K562 (cell line): ENCODE results near the gene GSTA5. TPM values are rescaled to one million over a fixed set of nuclear protein-coding genes. Genes with fewer than 3 reads are reported as not detected.

Source experiments
- CBX3 ChIP-seq, 2 experiments: IDR thresholded peaks; 1 replicate in 1 of 2; 2 replicates in 1 of 2; pipeline ENCODE4 v1.6.1; 2012; ENCODE audit warnings: inconsistent platforms in 2 of 2, low read length in 2 of 2, borderline replicate concordance in 1 of 2, control low read depth in 1 of 2
- CREBBP ChIP-seq: IDR thresholded peaks from one replicate; pipeline ENCODE4 v1.6.1; 2012; ENCODE audit warnings: low read depth, mild to moderate bottlenecking, control low read depth, inconsistent platforms, low read length
- CXXC5 ChIP-seq: fragments of 250-450 bp; sonication (Bioruptor Pico); IDR thresholded peaks from 2 replicates; pipeline ENCODE4 v1.8.0; 2022; ENCODE audit warnings: inconsistent platforms, mild to moderate bottlenecking, moderate library complexity
- DPF2 ChIP-seq: fragments of 450-650 bp; IDR thresholded peaks from 2 replicates; pipeline ENCODE4 v1.6.1; 2016
- NFE2L1 ChIP-seq: fragments of 450-650 bp; IDR thresholded peaks from 2 replicates; pipeline ENCODE4 v1.6.1; 2016; ENCODE audit warnings: missing genetic modification characterization, low read depth, mild to moderate bottlenecking, missing compliant biosample characterization, moderate library complexity, borderline replicate concordance
- NR2C1 ChIP-seq, 2 experiments: fragments of 450-650 bp; IDR thresholded peaks; 2 replicates each; pipeline ENCODE4 v1.6.1; 2017; ENCODE audit warnings: mild to moderate bottlenecking in 2 of 2, antibody characterized with exemption in 1 of 2, inconsistent platforms in 1 of 2, missing compliant biosample characterization in 1 of 2, missing genetic modification characterization in 1 of 2
- PURB ChIP-seq: sonication (generic); formaldehyde crosslinking; IDR thresholded peaks from 2 replicates; pipeline ENCODE4 v1.9.0; 2021; ENCODE audit warnings: low read depth, mild to moderate bottlenecking, missing genetic modification reagents
- RREB1 ChIP-seq: fragments of 250-450 bp; sonication (Bioruptor Pico); IDR thresholded peaks from 2 replicates; pipeline ENCODE4 v1.4.0; 2020
- SMC3 ChIP-seq: conservative IDR thresholded peaks from 2 replicates; pipeline ENCODE4 v1.6.1; 2011; ENCODE audit warnings: low read depth, low read length, improper control_type of control experiment; ENCODE audit not compliant: insufficient read depth
- TFAM ChIP-seq: fragments of 250-450 bp; sonication (Bioruptor Pico); conservative IDR thresholded peaks from 2 replicates; pipeline ENCODE4 v1.5.0; 2021; ENCODE audit warnings: mild to moderate bottlenecking, moderate library complexity
- ZBTB33 ChIP-seq: sonication (generic); formaldehyde crosslinking; IDR thresholded peaks from 2 replicates; pipeline ENCODE4 v1.8.1; 2023; ENCODE audit warnings: mild to moderate bottlenecking, missing genetic modification reagents
- ZNF445 ChIP-seq: fragments of 250-450 bp; sonication (Bioruptor Pico); IDR thresholded peaks from 2 replicates; pipeline ENCODE4 v1.4.0; 2020; ENCODE audit warnings: low read depth, mild to moderate bottlenecking, moderate library complexity
- polyA plus RNA-seq, 8 experiments: library from polyadenylated mRNA; depleted of rRNA in 4 of 8; stranded (reverse) in 5 of 8; unstranded in 3 of 8; fragments of >200 nt; fragmentation: Nextera tagmentation in 2 of 8; fragmentation: Illumina TruSeq in 1 of 8; extraction: Ambion mirVana in 2 of 8; extraction: Trizol in 1 of 8; gene quantifications; 2 replicates each; pipeline versions ENCODE4 v1.2.1 to v1.2.3, GENCODE V29; 2011 to 2014; ENCODE audit warnings: inconsistent platforms in 1 of 8, missing spikeins in 1 of 8
- total RNA-seq, 7 experiments: library from RNA; depleted of rRNA in 6 of 7; stranded (reverse); fragments of >200 nt in 6 of 7; fragmentation: Illumina TruSeq in 2 of 7; extraction: Trizol in 2 of 7; gene quantifications; 2 replicates each; pipeline versions ENCODE4 v1.2.1 to v1.2.3, GENCODE V29; 2011 to 2021; ENCODE audit warnings: low replicate concordance in 1 of 7

The GSTA5 gene
- total and polyA plus RNA-seq, 9 of the 15 experiments (the other 6 are each of a cell fraction or from before 2014, with no cell fraction given) = not detected

- TF ChIP-seq CBX3 (IDR thresholded peaks at IDR 0.05; ENCODE audit: borderline replicate concordance in 1 of 2, low read length in 2 of 2) (no peak), PURB (CRISPR knock-in tag) (no peak), TFAM (CRISPR knock-in tag) (no peak), CREBBP (no peak), NR2C1 (IDR thresholded peaks at IDR 0.05) (no peak), NR2C1 (tag; IDR thresholded peaks at IDR 0.05) (no peak), ZBTB33 (CRISPR knock-in tag) (no peak), NFE2L1 (tag) (no peak), DPF2 (no peak), SMC3 (peak; percentile 51; the same call in 1 of the 2 replicates), CXXC5 (peak; percentile 25; the same call in 1 of the 2 replicates), ZNF445 (CRISPR knock-in tag) (no peak), RREB1 (CRISPR knock-in tag) (0 out of 2 replicates have a peak, but pooled peaks have one; percentile 38)
Observed at GRCh38 chr6:52881996-52882841, 41.6 kb upstream of the GSTA5 start (continued).
